ENCODE data around the gene SEMA6D.

SEMA6D gene, protein sequence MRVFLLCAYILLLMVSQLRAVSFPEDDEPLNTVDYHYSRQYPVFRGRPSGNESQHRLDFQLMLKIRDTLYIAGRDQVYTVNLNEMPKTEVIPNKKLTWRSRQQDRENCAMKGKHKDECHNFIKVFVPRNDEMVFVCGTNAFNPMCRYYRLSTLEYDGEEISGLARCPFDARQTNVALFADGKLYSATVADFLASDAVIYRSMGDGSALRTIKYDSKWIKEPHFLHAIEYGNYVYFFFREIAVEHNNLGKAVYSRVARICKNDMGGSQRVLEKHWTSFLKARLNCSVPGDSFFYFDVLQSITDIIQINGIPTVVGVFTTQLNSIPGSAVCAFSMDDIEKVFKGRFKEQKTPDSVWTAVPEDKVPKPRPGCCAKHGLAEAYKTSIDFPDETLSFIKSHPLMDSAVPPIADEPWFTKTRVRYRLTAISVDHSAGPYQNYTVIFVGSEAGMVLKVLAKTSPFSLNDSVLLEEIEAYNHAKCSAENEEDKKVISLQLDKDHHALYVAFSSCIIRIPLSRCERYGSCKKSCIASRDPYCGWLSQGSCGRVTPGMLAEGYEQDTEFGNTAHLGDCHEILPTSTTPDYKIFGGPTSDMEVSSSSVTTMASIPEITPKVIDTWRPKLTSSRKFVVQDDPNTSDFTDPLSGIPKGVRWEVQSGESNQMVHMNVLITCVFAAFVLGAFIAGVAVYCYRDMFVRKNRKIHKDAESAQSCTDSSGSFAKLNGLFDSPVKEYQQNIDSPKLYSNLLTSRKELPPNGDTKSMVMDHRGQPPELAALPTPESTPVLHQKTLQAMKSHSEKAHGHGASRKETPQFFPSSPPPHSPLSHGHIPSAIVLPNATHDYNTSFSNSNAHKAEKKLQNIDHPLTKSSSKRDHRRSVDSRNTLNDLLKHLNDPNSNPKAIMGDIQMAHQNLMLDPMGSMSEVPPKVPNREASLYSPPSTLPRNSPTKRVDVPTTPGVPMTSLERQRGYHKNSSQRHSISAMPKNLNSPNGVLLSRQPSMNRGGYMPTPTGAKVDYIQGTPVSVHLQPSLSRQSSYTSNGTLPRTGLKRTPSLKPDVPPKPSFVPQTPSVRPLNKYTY

GRCh38 chr15:47717036-47717612 lies at the start of gene SEMA6D:
Gene SEMA6D (plus strand): TSS chr15:47717505. CDS start chr15:47759799, 42,294 bp downstream.
- DNase-seq (ENCODE audit: extremely low read depth, insufficient read length), result no peak
- TF ChIP-seq, protein P1, sequence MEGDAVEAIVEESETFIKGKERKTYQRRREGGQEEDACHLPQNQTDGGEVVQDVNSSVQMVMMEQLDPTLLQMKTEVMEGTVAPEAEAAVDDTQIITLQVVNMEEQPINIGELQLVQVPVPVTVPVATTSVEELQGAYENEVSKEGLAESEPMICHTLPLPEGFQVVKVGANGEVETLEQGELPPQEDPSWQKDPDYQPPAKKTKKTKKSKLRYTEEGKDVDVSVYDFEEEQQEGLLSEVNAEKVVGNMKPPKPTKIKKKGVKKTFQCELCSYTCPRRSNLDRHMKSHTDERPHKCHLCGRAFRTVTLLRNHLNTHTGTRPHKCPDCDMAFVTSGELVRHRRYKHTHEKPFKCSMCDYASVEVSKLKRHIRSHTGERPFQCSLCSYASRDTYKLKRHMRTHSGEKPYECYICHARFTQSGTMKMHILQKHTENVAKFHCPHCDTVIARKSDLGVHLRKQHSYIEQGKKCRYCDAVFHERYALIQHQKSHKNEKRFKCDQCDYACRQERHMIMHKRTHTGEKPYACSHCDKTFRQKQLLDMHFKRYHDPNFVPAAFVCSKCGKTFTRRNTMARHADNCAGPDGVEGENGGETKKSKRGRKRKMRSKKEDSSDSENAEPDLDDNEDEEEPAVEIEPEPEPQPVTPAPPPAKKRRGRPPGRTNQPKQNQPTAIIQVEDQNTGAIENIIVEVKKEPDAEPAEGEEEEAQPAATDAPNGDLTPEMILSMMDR (IDR thresholded peaks at IDR 0.05; ENCODE audit: insufficient read depth, low read length, poor library complexity, severe bottlenecking), result no peak
- Histone ChIP-seq H3K4me3 (replicated peaks; ENCODE audit: low read depth, low read length) (no peak within 1 kb of the TSS), H3K36me3 (ENCODE audit: control insufficient read depth, insufficient read depth, low read length) (no peaks in the 10 kb centered on the region), H3K27me3 (replicated peaks; ENCODE audit: control insufficient read depth, insufficient read depth, low read length) (no peaks in the 10 kb centered on the region; the same call in 1 of the 2 replicates)

GRCh38 chr15:47669221-47669620 lies 48.1 kb upstream of the SEMA6D start:
- TF ChIP-seq, protein P1 (IDR thresholded peaks at IDR 0.05; ENCODE audit: insufficient read depth, low read length, poor library complexity, severe bottlenecking), result no peak
- Histone ChIP-seq H3K27me3 (replicated peaks; ENCODE audit: control insufficient read depth, insufficient read depth, low read length) (no peaks in the 10 kb centered on the region), H3K4me3 (replicated peaks; ENCODE audit: low read depth, low read length) (no peak overlapping the region), H3K36me3 (ENCODE audit: control insufficient read depth, insufficient read depth, low read length) (no peaks in the 10 kb centered on the region)
- DNase-seq (ENCODE audit: extremely low read depth, insufficient read length), result no peak

- DNase-seq (ENCODE audit: extremely low read depth, insufficient read length), result no peak
- no peaks in the 10 kb centered on the region for H3K27me3 ChIP-seq (replicated peaks; ENCODE audit: control insufficient read depth, insufficient read depth, low read length)
- H3K4me3 ChIP-seq (replicated peaks; ENCODE audit: low read depth, low read length), result no peak overlapping the region
- no peaks in the 10 kb centered on the region for H3K36me3 ChIP-seq (ENCODE audit: control insufficient read depth, insufficient read depth, low read length)
- TF ChIP-seq, protein P1 (IDR thresholded peaks at IDR 0.05; ENCODE audit: insufficient read depth, low read length, poor library complexity, severe bottlenecking), result no peak
These were observed 46.9 kb upstream of the SEMA6D start for GRCh38 chr15:47670365-47670764.

DNA sequence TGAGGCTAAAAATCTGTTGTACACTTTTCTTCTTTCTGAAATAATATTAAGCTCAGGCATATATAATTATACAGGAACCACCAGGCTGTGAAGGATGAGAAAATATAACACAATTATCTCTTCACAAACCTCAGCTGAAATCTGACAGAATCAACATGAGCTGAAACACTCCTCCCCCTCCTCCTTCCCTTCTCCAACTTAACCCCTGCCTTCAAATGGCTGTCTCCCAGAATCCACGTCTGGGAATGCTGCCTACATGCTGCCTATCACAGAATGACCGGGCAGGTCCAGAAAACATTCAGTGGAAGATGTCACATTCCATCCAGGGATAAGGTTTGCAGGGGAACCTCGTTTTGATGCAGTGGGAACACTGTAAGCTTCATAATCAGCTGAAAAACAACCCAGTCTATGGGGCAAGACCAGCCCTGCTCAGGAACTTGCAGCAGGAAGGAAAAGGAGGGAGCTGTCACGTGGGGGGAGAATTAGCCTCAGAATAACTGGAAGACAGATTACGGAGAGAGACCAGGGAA lies 44.0 kb upstream of the SEMA6D start:
- TF ChIP-seq, protein P1 (IDR thresholded peaks at IDR 0.05; ENCODE audit: insufficient read depth, low read length, poor library complexity, severe bottlenecking), result no peak
- Histone ChIP-seq H3K4me3 (replicated peaks; ENCODE audit: low read depth, low read length) (no peak overlapping the region), H3K36me3 (ENCODE audit: control insufficient read depth, insufficient read depth, low read length) (no peaks in the 10 kb centered on the region), H3K27me3 (replicated peaks; ENCODE audit: control insufficient read depth, insufficient read depth, low read length) (no peaks in the 10 kb centered on the region)
- no peak for DNase-seq (ENCODE audit: extremely low read depth, insufficient read length)

DNA sequence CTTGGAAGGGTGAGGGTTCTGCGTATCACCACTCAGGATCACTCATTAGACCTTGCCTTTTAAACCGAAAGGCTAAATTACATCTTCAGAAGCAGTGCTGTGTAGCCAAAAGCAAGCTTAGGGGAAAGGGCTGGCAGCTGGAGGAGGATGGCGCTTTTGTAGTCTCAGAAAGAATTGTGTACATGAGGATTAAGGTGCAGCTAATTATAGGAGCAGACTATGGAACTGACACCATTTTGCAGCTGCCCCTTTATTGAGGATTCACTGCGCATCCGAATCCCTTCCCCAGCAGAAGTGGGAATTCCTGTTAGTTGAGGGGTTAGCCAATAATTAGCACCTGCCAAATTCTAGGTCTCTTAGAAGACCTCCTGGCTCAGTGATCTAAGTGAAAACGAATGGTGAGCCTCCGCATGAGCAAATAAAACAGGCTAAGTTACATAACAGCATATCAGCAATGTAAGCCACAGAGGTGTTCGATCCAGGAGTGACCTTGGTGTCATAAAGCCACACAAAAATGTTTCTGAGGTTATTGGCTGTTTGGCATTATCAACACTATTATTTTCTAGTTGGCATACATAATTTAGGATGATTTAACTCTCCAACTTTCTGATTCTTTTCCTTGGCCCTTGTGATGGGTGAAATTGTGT lies 42.6 kb upstream of the SEMA6D start:
- DNase-seq (ENCODE audit: extremely low read depth, insufficient read length), result no peak
- no peaks in the 10 kb centered on the region for H3K36me3 ChIP-seq (ENCODE audit: control insufficient read depth, insufficient read depth, low read length)
- no peak overlapping the region for H3K4me3 ChIP-seq (replicated peaks; ENCODE audit: low read depth, low read length)
- TF ChIP-seq, protein P1 (IDR thresholded peaks at IDR 0.05; ENCODE audit: insufficient read depth, low read length, poor library complexity, severe bottlenecking), result no peak
- H3K27me3 ChIP-seq (replicated peaks; ENCODE audit: control insufficient read depth, insufficient read depth, low read length), result no peaks in the 10 kb centered on the region
